ENCODE measurements around the gene CAVIN4.

Gene CAVIN4

GRCh38 chr9:100597236-100597635, 19.4 kb downstream of the CAVIN4 start:
- H3K4me3 ChIP-seq (ENCODE audit: insufficient read depth, low read length, poor library complexity, severe bottlenecking): no peak overlapping the region
- no peaks in the 10 kb centered on the region for H3K9me2 ChIP-seq (replicated peaks; ENCODE audit: insufficient read depth, low read length)

GRCh38 chr9:100598641-100599145, 20.8 kb downstream of the CAVIN4 start:
- Histone ChIP-seq H3K79me2 (ENCODE audit: insufficient read depth, low read length) (no peaks in the 10 kb centered on the region), H3K9me3 (ENCODE audit: insufficient read depth, low read length) (no peaks in the 10 kb centered on the region), H2AFZ (ENCODE audit: low read depth, low read length, severe bottlenecking) (peak overlapping the region; percentile 90), H3K36me3 (ENCODE audit: low read length) (no peaks in the 10 kb centered on the region), H3K27me3 (ENCODE audit: low read length) (no peaks in the 10 kb centered on the region), H3K9ac (ENCODE audit: low read length) (peak overlapping the region; percentile 48), H3K27ac (ENCODE audit: low read depth, low read length) (no peak overlapping the region), H3K4me2 (ENCODE audit: low read depth, low read length, poor library complexity, severe bottlenecking) (peak overlapping the region; percentile 70), H3K9me2 (replicated peaks; ENCODE audit: insufficient read depth, low read length) (no peaks in the 10 kb centered on the region), H4K20me1 (ENCODE audit: low read depth, low read length) (no peaks in the 10 kb centered on the region), H3F3A (ENCODE audit: insufficient read depth) (no peaks in the 10 kb centered on the region), H3K4me3 (ENCODE audit: insufficient read depth, low read length, poor library complexity, severe bottlenecking) (peak overlapping the region; percentile 47)
- TF ChIP-seq CTCF (IDR thresholded peaks at IDR 0.05; ENCODE audit: insufficient read depth, low read length, poor library complexity, severe bottlenecking): no peak
- TF ChIP-seq EZH2phosphoT487 (conservative IDR thresholded peaks at IDR 0.05; ENCODE audit: low read length): no peak

More at GRCh38 chr9:100597236-100597635, 19.4 kb downstream of the CAVIN4 start:
- Histone ChIP-seq H3F3A (ENCODE audit: insufficient read depth) (no peaks in the 10 kb centered on the region), H3K27ac (ENCODE audit: low read depth, low read length) (no peak overlapping the region), H2AFZ (ENCODE audit: low read depth, low read length, severe bottlenecking) (no peak overlapping the region), H3K9ac (ENCODE audit: low read length) (no peak overlapping the region), H3K36me3 (ENCODE audit: low read length) (no peaks in the 10 kb centered on the region), H3K4me2 (ENCODE audit: low read depth, low read length, poor library complexity, severe bottlenecking) (no peak overlapping the region), H3K79me2 (ENCODE audit: insufficient read depth, low read length) (no peaks in the 10 kb centered on the region), H4K20me1 (ENCODE audit: low read depth, low read length) (no peaks in the 10 kb centered on the region), H3K9me3 (ENCODE audit: insufficient read depth, low read length) (no peaks in the 10 kb centered on the region), H3K27me3 (ENCODE audit: low read length) (no peaks in the 10 kb centered on the region)
- no peak for TF ChIP-seq CTCF (IDR thresholded peaks at IDR 0.05; ENCODE audit: insufficient read depth, low read length, poor library complexity, severe bottlenecking)

GRCh38 chr9:100600521-100601079, 22.7 kb downstream of the CAVIN4 start:
- H3K79me2 ChIP-seq (ENCODE audit: insufficient read depth, low read length): no peaks in the 10 kb centered on the region
- no peak overlapping the region for H3K4me2 ChIP-seq (ENCODE audit: low read depth, low read length, poor library complexity, severe bottlenecking)
- no peak overlapping the region for H2AFZ ChIP-seq (ENCODE audit: low read depth, low read length, severe bottlenecking)
- H3K27me3 ChIP-seq (ENCODE audit: low read length): no peaks in the 10 kb centered on the region
- no peak overlapping the region for H3K9ac ChIP-seq (ENCODE audit: low read length)
- no peak for TF ChIP-seq EZH2phosphoT487 (conservative IDR thresholded peaks at IDR 0.05; ENCODE audit: low read length)
- no peak for TF ChIP-seq CTCF (IDR thresholded peaks at IDR 0.05; ENCODE audit: insufficient read depth, low read length, poor library complexity, severe bottlenecking)
- no peaks in the 10 kb centered on the region for H4K20me1 ChIP-seq (ENCODE audit: low read depth, low read length)
- no peaks in the 10 kb centered on the region for H3F3A ChIP-seq (ENCODE audit: insufficient read depth)
- H3K4me3 ChIP-seq (ENCODE audit: insufficient read depth, low read length, poor library complexity, severe bottlenecking): no peak overlapping the region
- no peak overlapping the region for H3K27ac ChIP-seq (ENCODE audit: low read depth, low read length)
- H3K9me2 ChIP-seq (replicated peaks; ENCODE audit: insufficient read depth, low read length): no peaks in the 10 kb centered on the region
- H3K9me3 ChIP-seq (ENCODE audit: insufficient read depth, low read length): no peaks in the 10 kb centered on the region
- H3K36me3 ChIP-seq (ENCODE audit: low read length): no peaks in the 10 kb centered on the region

All from SU-DHL-6 (cell line).